Left hindlimb (tissue), 1 donor: ENCODE data around the gene POP4.
"Not testable (repeated sequence)": the region's sequence is repeated elsewhere in the genome, so short reads cannot be mapped to it uniquely, and the experiment has no call there.

Experiments used
- DNase-seq: peaks from one replicate; pipeline ENCODE4 v3.0.0-alpha.2; 2018

POP4 gene

GRCh38 chr19:29605653-29606419 lies at the start of gene POP4:
Gene POP4, plus strand, starts transcription at chr19:29606283. Its CDS starts 36 bp downstream, at chr19:29606319.
- DNase-seq = peak; percentile 97

GRCh38 chr19:29559110-29559509 lies 47.0 kb upstream of the POP4 start:
- DNase-seq = not testable (repeated sequence)

- no peak for DNase-seq
Observed at GRCh38 chr19:29559743-29560142, 46.3 kb upstream of the POP4 start.

- no peak for DNase-seq
Observed at GRCh38 chr19:29560313-29561075, 45.6 kb upstream of the POP4 start.

GRCh38 chr19:29561601-29562000 lies 44.5 kb upstream of the POP4 start:
- no peak for DNase-seq

- DNase-seq = no peak
Observed at GRCh38 chr19:29562299-29563297, 43.5 kb upstream of the POP4 start.

- DNase-seq = no peak
Observed at GRCh38 chr19:29563486-29564101, 42.5 kb upstream of the POP4 start.

GRCh38 chr19:29564574-29565005 lies 41.5 kb upstream of the POP4 start:
- DNase-seq = no peak

- DNase-seq = no peak
Observed at GRCh38 chr19:29565171-29565570, 40.9 kb upstream of the POP4 start.

GRCh38 chr19:29566496-29567054 lies 39.5 kb upstream of the POP4 start:
- DNase-seq = no peak

GRCh38 chr19:29567366-29567915 lies 38.6 kb upstream of the POP4 start:
- DNase-seq = no peak

- DNase-seq = no peak
Observed at GRCh38 chr19:29568036-29569025, 37.8 kb upstream of the POP4 start.

GRCh38 chr19:29569038-29569911 lies 36.8 kb upstream of the POP4 start:
- DNase-seq = no peak

GRCh38 chr19:29571181-29571580 lies 34.9 kb upstream of the POP4 start:
- no peak for DNase-seq

- DNase-seq = no peak
Observed at GRCh38 chr19:29573486-29573885, 32.6 kb upstream of the POP4 start.

GRCh38 chr19:29574510-29574909 lies 31.6 kb upstream of the POP4 start:
- DNase-seq = no peak

- no peak for DNase-seq
Observed at GRCh38 chr19:29576046-29576606, 30.0 kb upstream of the POP4 start.

GRCh38 chr19:29576761-29577648 lies 29.1 kb upstream of the POP4 start:
- no peak for DNase-seq
